Measurements from ENCODE around the gene NOTCH2.

The NOTCH2 gene

DNA sequence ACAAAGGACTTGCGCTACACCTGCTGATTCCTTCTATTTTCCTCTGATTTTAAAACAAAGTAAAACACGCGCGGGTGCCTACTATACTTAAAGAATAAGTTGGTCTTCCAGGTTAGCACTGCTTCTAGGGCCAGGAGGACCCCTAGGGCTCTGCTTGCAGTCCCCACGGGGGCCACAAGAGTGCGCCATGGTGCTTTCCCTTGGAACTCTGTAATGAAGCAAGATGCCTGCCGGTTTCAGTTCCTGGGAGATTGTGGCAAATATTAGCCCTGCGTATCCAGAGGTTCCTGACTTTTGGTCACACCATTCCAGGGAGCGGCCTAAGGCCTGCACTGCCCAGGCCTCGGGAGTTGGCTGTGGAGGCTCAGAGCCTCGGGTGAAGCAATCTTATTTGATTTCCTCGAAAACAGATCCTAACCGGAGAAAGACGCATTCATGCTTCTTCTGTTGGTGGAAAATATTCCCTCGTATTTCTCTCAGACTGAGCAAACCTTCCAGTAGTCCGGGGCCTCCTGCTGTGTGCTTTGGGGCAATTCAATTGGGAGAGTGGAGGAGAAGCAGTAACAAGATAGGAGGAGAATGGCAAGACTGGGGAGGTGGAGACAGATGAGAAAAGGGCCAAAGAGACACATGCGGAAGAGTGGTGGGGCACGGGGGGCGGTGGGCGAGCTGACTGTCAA lies 198.4 kb downstream of the NOTCH2 start:
- peak; percentile 8 to 47 (median 40) for DNase-seq

- no peak for DNase-seq
Measured at GRCh38 chr1:119869995-119870394, 199.5 kb downstream of the NOTCH2 start.

DNA sequence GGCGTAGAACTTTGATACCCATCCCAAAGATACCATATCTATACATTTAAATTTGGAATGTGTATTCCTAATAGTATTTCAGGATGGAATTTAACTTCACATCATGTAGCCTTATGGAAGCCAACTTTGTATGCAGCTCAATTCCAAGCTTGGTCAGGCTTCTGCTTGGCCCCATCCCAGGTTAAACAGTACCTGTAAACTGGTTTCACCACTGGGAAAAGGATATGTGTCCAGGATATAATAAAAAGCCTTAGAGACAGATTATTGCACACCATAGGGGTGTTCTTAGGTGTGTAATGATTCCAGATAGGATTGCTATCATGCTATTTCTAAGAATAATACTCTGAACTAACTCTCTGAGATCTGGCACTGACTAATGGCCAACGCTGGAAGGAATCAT lies 201.3 kb downstream of the NOTCH2 start:
- no peak for DNase-seq

DNA sequence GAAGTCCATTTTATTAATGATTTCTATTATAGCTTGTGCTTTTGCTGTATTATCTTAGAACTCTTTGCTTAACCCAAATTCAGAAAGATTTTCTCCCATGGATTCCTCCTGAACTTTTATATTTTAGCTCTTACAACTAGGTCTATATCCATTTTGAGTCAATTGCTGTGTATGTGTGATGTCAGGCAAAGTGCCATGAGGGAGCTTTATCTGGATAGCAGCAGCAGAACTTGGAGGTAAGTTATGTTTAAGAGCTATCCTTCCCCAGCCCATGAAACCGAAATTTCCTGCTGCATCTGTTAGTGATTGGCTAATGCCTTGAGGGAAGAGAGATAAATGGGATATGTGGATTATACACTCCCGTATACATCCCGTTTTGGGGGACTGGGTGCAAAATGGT lies 203.0 kb downstream of the NOTCH2 start:
- no peak for DNase-seq

DNA sequence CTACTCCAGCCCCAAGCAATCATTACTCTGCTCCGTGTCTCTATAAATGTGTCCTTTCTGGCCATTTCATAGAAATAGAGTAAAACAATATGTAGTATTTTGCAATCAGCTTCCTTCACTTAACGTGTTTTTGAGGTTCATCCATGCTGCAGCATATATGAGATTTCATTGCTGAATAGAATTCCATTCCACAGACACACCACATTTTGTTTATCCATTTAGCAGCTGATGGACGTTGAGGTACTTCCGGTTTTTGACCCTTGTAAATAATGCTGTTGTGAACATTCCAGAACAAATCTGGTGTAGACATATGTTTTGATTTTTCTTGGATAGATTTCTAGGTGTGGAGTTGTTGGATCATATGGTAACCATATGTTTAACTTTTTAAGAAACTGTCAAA lies 203.8 kb downstream of the NOTCH2 start:
- DNase-seq = no peak

- DNase-seq = no peak
Measured at GRCh38 chr1:119862276-119862675, 207.2 kb downstream of the NOTCH2 start.
